Psoas muscle (tissue), 8 donors: ENCODE results near the gene GTF2A2. TPM values are rescaled to one million over a fixed set of nuclear protein-coding genes. Genes with fewer than 3 reads are reported as not detected.

Experiments used
- ATAC-seq, 4 donors: fragments of 200-7000 bp; cut with Tn5 transposase; one replicate each; pipeline ENCODE4 v1.9.1; 2020; ENCODE audit warnings: moderate library complexity in 3 of 4, mild to moderate bottlenecking in 2 of 4
- DNase-seq, 2 donors: peaks; one replicate each; pipeline ENCODE4 v3.0.0-alpha.2; 2020
- H3K27ac ChIP-seq: fragments of 200-600 bp; one replicate; pipeline ENCODE4 v1.8.0; 2022
- H3K27me3 ChIP-seq, 3 donors: fragments of 200-600 bp in 1 of 3; one replicate each; pipeline versions ENCODE4 v1.6.1 to v1.8.0; 2013 to 2022; ENCODE audit warnings: low read length in 2 of 3, mild to moderate bottlenecking in 2 of 3, moderate library complexity in 1 of 3; ENCODE audit not compliant: insufficient read depth in 3 of 3
- H3K36me3 ChIP-seq, 2 donors: fragments of 200-600 bp in 1 of 2; one replicate each; pipeline versions ENCODE4 v1.6.1 to v1.8.0; 2013 to 2022; ENCODE audit warnings: low read depth in 1 of 2, mild to moderate bottlenecking in 1 of 2, moderate library complexity in 1 of 2; ENCODE audit not compliant: insufficient read depth in 1 of 2
- H3K4me1 ChIP-seq: fragments of 200-600 bp; one replicate; pipeline ENCODE4 v1.8.0; 2022
- H3K4me3 ChIP-seq: fragments of 200-600 bp; one replicate; pipeline ENCODE4 v1.8.0; 2022; ENCODE audit warnings: mild to moderate bottlenecking
- H3K9me3 ChIP-seq: fragments of 200-600 bp; one replicate; pipeline ENCODE4 v1.8.0; 2022
- WGBS, 3 donors: extraction: QIAGEN DNeasy Blood & Tissue Kit; methylation state at CpG; one replicate each; pipeline versions ENCODE4 v1.1.6 to v1.1.7; 2013; 5-methylcytosine and 5-hydroxymethylcytosine counted together
- intact Hi-C, 2 donors: fragments of 100-400 bp; cut with DNase I; formaldehyde crosslinking; loops; one replicate each; pipeline versions ENCODE4 v1.11.0 to v1.14.2; 2022
- polyA plus RNA-seq, 3 donors: library from polyadenylated mRNA; stranded (reverse); fragments of 200-250 nt; gene quantifications; one replicate each; pipeline ENCODE4 v1.2.3, GENCODE V29; 2013
- total RNA-seq, 4 donors: library from RNA; stranded (reverse); fragmentation: NEBNext Ultra II Directional in 2 of 4; extraction: Animal tissue kit (Norgen Biotek cat#: 25700) in 2 of 4; gene quantifications; one replicate each; pipeline versions ENCODE4 v1.2.1 to v1.2.4, GENCODE V29; 2021 to 2023
- TF ChIP-seq, protein P1 (sequence below): fragments of 200-600 bp; IDR thresholded peaks from one replicate; pipeline ENCODE4 v1.8.0; 2022; ENCODE audit warnings: antibody characterized with exemption
- donor health status: healthy with polysubstance abuse.
- donor health status: DM: no; HTN: no; CAD: no; lungs with moderate emphysema.
- donor health status: Bipolar disorder and iron deficiency.
- donor health status: healthy.
- donor health status: DM: yes; HTN: yes; CAD: no.
- donor health status: DM: no; HTN: no; CAD: no.
- donor health status: DM: no; HTN: no; CAD: no.
- donor health status: DM: yes; HTN: yes; CAD: no.

Gene GTF2A2
- total and polyA plus RNA-seq, 7 donors: 84.1 to 229 (median 113) TPM

DNA sequence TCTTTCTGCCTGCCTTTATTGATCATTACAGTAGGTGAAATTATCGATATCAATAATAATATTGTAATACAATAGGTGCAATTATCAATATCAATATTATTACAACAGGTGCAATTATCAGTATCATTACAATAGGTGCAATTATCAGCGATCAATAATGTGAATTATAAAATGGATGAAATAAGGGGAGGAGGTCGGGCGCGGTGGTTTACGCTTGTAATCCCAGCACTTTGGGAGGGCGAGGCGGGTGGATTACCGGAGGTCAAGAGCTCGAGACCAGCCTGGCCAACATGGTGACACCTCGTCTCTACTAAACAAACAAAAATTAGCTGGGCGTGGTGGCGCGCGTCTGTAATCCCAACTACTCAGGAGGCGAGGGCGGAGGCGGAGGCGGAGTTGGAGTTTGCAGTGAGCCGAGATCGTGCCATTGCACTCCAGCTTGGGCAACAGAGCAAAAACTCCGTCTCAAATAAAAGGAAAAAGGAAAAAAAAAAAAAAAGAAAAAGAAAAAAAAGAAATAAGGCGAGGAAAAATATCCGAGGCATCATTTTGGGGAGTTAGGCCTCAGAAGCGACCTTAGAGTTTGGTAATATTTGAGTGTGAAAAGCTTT lies 32.4 kb upstream of the GTF2A2 start:
- no peaks in the 10 kb centered on the region for H3K27me3 ChIP-seq
- no peaks in the 10 kb centered on the region for H3K9me3 ChIP-seq
- TF ChIP-seq, protein P1, sequence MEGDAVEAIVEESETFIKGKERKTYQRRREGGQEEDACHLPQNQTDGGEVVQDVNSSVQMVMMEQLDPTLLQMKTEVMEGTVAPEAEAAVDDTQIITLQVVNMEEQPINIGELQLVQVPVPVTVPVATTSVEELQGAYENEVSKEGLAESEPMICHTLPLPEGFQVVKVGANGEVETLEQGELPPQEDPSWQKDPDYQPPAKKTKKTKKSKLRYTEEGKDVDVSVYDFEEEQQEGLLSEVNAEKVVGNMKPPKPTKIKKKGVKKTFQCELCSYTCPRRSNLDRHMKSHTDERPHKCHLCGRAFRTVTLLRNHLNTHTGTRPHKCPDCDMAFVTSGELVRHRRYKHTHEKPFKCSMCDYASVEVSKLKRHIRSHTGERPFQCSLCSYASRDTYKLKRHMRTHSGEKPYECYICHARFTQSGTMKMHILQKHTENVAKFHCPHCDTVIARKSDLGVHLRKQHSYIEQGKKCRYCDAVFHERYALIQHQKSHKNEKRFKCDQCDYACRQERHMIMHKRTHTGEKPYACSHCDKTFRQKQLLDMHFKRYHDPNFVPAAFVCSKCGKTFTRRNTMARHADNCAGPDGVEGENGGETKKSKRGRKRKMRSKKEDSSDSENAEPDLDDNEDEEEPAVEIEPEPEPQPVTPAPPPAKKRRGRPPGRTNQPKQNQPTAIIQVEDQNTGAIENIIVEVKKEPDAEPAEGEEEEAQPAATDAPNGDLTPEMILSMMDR: no peak
- H3K4me3 ChIP-seq: peak overlapping the region; percentile 75
- DNase-seq (peak; percentile 85 to 92), ATAC-seq (peak; percentile 48 to 73 (median 60))
- H3K4me1 ChIP-seq: peaks cover 30% of the 10 kb centered on the region
- WGBS, 3 donors: 2 to 4% (median 3%) methylated on average over 25 of the region's 25 CpGs
- H3K27ac ChIP-seq: peak overlapping the region; percentile 93
- H3K36me3 ChIP-seq: peaks cover 0 to 8% of the 10 kb centered on the region in 2 donors
- intact Hi-C loops: loop anchor here (2.0 to 10.0 kb wide), 5 partner anchors 38 to 845 kb away; no protein-coding TSS in a partner anchor

DNA sequence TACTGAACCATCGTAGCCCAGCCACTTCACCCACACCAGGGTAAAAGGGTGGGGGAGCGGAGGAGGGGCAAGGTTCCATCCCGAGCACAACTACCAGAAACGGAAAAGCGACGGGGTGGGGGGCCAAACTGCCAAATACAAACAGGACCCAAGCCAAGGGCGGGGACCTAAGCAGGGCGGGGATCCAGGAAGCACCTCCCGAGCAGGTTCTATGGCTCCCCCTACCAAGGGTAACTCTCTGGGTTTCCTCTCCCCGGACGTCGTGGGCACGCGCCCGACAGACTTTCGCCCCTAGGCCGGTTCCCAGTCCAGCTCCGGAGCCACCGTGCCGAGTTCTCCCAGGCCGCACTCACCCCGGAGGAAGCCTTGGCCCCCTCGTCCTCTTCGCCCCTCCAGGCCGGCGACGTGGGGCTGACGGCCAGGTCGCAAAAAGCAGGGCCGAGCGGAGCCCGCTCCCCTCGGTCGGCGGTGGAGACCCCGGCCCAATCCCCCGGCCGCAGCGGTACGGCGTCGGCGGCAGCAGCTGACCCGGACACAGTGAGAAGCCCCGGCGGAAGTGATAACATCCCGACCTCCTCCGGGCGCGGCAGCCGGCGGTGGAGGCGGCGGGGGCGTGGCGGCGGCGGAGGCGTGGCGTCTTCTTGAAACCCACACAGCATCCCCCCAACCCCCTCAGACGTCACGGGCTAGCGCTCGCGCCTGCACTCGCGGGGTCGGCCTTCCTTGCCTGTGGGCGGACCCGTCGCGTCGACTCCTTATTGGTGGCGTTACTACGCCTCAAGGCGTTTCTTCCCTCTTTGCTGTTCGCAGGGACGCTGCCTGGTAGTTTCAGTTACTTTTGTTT lies 31.7 kb upstream of the GTF2A2 start, which contains the start of gene BNIP2:
BNIP2 (minus strand) TSS at position 539 of the 844 bp plus-strand sequence. CDS start 6,863 bp downstream, outside the sequence.
- Histone ChIP-seq H3K4me3 (peak within 1 kb of the TSS; percentile 75), H3K27ac (peak within 1 kb of the TSS; percentile 93), H3K4me1 (peaks cover 30% of the 10 kb centered on the region), H3K9me3 (no peaks in the 10 kb centered on the region), H3K27me3 (no peaks in the 10 kb centered on the region), H3K36me3 (peaks cover 0 to 8% of the 10 kb centered on the region in 2 donors)
- intact Hi-C loops: loop anchor here in 1 of 2 donors (10.0 kb wide), 1 partner anchor 846 kb away; no protein-coding TSS in a partner anchor
- DNase-seq (peak; percentile 99 to 100), ATAC-seq (peak; percentile 95 to 98 (median 96))
- 0 to 1% (median 0%) methylated on average over 66 to 78 of the region's 78 CpGs for WGBS, 3 donors
- TF ChIP-seq, protein P1: no peak

DNA sequence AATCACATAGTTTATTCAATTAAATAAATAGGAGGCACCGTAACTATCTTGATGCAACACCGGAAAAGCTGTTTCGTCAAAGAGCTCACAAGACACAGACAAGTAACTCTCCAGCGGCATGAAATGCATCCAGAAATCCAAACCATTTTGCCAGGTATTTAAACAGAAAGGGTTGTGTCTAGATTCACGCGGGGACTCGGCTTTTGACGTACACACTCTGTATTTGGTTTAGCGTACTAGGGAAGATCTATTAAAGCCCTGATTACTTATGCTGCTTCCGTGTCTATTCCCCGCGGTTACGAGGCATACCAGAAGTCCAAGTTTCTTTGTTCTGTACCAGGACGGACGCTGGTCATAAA lies 31.1 kb upstream of the GTF2A2 start:
- Histone ChIP-seq H3K4me3 (peak overlapping the region; percentile 75), H3K4me1 (peaks cover 30% of the 10 kb centered on the region), H3K9me3 (no peaks in the 10 kb centered on the region), H3K27ac (peak overlapping the region; percentile 93), H3K27me3 (no peaks in the 10 kb centered on the region), H3K36me3 (peaks cover 0 to 8% of the 10 kb centered on the region in 2 donors)
- DNase-seq (no peak), ATAC-seq (peak in 2 of 4 donors; percentile 29 to 36)
- WGBS, 3 donors: 0 to 1% (median 0%) methylated on average over 15 of the region's 15 CpGs
- intact Hi-C loops: loop anchor here in 1 of 2 donors (10.0 kb wide), 1 partner anchor 846 kb away; no protein-coding TSS in a partner anchor
- TF ChIP-seq, protein P1: no peak

DNA sequence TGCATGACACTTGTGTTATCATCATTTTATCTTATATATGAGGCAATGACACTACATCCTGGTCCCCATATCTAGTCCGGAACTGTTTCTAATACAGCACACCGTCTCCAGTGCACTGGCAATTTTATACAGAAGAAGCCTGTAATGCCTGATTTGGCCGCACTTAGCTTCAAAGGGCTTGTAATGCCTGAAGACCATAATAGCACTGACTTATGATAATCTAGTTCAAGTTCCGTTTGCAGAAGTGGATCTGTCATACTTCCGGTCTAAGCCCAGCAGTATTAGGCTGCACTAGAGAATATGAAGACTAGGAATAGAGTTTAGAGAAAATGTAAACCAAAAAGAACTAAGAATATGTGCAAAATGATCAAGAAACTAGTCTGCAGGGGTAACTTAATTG lies 30.5 kb upstream of the GTF2A2 start:
- intact Hi-C loops: loop anchor here in 1 of 2 donors (10.0 kb wide), 1 partner anchor 847 kb away; no protein-coding TSS in a partner anchor
- no peak for ATAC-seq
- peak overlapping the region; percentile 93 for H3K27ac ChIP-seq
- H3K4me1 ChIP-seq: peaks cover 30% of the 10 kb centered on the region
- TF ChIP-seq, protein P1: no peak
- WGBS, 3 donors: 19 to 26% (median 22%) methylated on average over 5 of the region's 5 CpGs
- no peak for DNase-seq
- peaks cover 0 to 8% of the 10 kb centered on the region in 2 donors for H3K36me3 ChIP-seq
- no peaks in the 10 kb centered on the region for H3K9me3 ChIP-seq
- H3K4me3 ChIP-seq: peak overlapping the region; percentile 75
- H3K27me3 ChIP-seq: no peaks in the 10 kb centered on the region
